ENCODE measurements around the gene HSPA4. TPM values are rescaled to one million over a fixed set of nuclear protein-coding genes. Genes with fewer than 3 reads are reported as not detected.
A peak's percentile ranks its signal among the peaks of the same experiment; 100 is the strongest.

The HSPA4 gene
- total RNA-seq, 4 donors from 2014 or later, result 38.0 to 50.2 (median 47.3) TPM

DNA sequence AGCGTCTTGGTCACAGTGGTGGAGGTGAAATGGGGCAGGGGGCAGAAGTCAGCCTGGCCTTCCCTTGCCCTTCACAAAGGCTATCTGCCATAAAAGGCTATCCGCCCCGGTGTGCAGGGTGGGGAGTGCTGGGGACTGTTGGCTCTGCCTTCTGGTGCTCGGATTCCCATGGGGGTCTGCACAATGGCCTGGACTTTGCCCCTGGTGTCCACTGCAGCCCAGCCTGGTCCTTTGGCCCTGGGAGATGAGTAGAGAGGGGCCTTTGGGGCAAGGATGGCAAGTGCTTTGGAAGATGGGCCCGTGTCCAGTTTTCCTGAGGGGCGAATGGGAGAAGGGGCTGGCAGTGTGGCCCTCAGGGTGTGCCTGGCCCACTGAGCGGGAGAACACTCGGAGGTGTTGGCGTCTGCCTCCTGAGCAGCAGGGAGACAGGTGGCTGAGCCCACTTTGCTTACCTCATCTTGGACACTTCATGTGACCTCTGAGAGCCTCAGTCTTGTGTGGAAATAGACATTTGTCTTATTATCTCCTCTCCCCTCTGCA is 69.9 kb downstream of the HSPA4 start:
- no peak overlapping the region for H3K4me3 ChIP-seq
- H3K27ac ChIP-seq, result no peak overlapping the region
- no peak for TF ChIP-seq CTCF (IDR thresholded peaks at IDR 0.05)
- TF ChIP-seq POLR2AphosphoS5 (IDR thresholded peaks at IDR 0.05), result no peak
- no peak for TF ChIP-seq POLR2A (IDR thresholded peaks at IDR 0.05)
- TF ChIP-seq EP300 (IDR thresholded peaks at IDR 0.05), result no peak
- H3K27me3 ChIP-seq, result no peaks in the 10 kb centered on the region
- no peaks in the 10 kb centered on the region for H3K36me3 ChIP-seq
- H3K4me1 ChIP-seq, result peaks cover 11% of the 10 kb centered on the region
- WGBS, result 94% methylated on average over 8 of the region's 9 CpGs
- no peaks in the 10 kb centered on the region for H3K9me3 ChIP-seq
- DNase-seq (ENCODE audit: low spot score in 2 of 2), result no peak

- H3K4me3 ChIP-seq, result no peak overlapping the region
- H3K27ac ChIP-seq, result no peak overlapping the region
- H3K4me1 ChIP-seq, result peaks cover 11% of the 10 kb centered on the region
- no peaks in the 10 kb centered on the region for H3K9me3 ChIP-seq
- no peaks in the 10 kb centered on the region for H3K27me3 ChIP-seq
- DNase-seq (ENCODE audit: low spot score in 2 of 2), result no peak
- TF ChIP-seq EP300 (IDR thresholded peaks at IDR 0.05) (no peak), POLR2AphosphoS5 (IDR thresholded peaks at IDR 0.05) (no peak), CTCF (IDR thresholded peaks at IDR 0.05) (no peak), POLR2A (IDR thresholded peaks at IDR 0.05) (no peak)
- no peaks in the 10 kb centered on the region for H3K36me3 ChIP-seq
- WGBS, result 75% methylated on average over 4 of the region's 4 CpGs
Measured at GRCh38 chr5:133122711-133123110, 70.9 kb downstream of the HSPA4 start.

GRCh38 chr5:133123297-133123696 is 71.5 kb downstream of the HSPA4 start:
- 100% methylated on average over 2 of the region's 2 CpGs for WGBS
- DNase-seq (ENCODE audit: low spot score in 2 of 2), result no peak
- no peak overlapping the region for H3K4me3 ChIP-seq
- peaks cover 11% of the 10 kb centered on the region for H3K4me1 ChIP-seq
- no peaks in the 10 kb centered on the region for H3K36me3 ChIP-seq
- H3K27me3 ChIP-seq, result no peaks in the 10 kb centered on the region
- no peak for TF ChIP-seq POLR2AphosphoS5 (IDR thresholded peaks at IDR 0.05)
- TF ChIP-seq POLR2A (IDR thresholded peaks at IDR 0.05), result no peak
- TF ChIP-seq CTCF (IDR thresholded peaks at IDR 0.05), result no peak
- H3K9me3 ChIP-seq, result no peaks in the 10 kb centered on the region
- no peak overlapping the region for H3K27ac ChIP-seq

DNA sequence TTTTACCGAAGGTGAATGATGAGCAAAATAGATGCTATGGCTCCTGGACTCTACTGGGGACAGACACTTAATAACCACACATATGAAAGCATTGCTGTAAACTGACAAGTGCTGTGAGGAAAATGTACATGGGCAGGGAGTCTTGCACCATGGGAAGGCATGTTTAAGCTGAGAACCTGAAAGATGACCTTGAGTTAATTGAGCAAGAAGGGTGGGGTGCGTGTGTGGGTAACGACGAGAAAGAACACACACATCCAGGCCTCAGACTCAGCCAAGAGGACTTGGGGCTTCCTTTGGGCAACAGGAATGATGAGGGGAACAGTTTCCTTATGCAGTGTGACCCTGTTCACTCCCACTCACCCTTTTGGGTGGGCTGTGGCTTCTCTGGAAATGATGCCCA is 73.1 kb downstream of the HSPA4 start:
- Histone ChIP-seq H3K4me3 (no peak overlapping the region), H3K36me3 (no peaks in the 10 kb centered on the region), H3K27me3 (no peaks in the 10 kb centered on the region), H3K4me1 (peaks cover 9% of the 10 kb centered on the region), H3K27ac (peak overlapping the region; percentile 47), H3K9me3 (no peaks in the 10 kb centered on the region)
- TF ChIP-seq POLR2AphosphoS5 (IDR thresholded peaks at IDR 0.05) (no peak), CTCF (IDR thresholded peaks at IDR 0.05) (no peak)
- DNase-seq (ENCODE audit: low spot score in 2 of 2), result no peak
- WGBS, result 75% methylated on average over 4 of the region's 4 CpGs

DNA sequence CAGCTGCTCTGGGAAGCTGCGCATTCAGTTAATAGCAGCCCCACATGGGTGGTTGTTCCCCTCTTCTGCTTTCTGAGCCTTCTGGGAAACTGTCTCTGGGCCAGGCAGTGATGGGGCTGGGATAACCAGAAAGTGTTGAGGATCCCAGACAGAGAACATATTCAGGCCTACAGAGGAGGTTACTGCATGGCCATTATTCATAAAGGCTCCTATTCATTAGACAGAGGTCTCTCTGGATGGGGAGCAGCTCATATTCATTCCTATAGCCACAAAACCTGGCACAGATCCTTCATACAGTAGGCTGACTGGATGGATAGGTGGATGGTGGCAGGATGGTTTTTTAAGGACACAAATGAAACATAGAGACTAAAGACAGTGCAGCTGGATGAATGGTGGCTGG is 76.3 kb downstream of the HSPA4 start:
- TF ChIP-seq POLR2AphosphoS5 (IDR thresholded peaks at IDR 0.05) (no peak), CTCF (IDR thresholded peaks at IDR 0.05) (no peak), POLR2A (IDR thresholded peaks at IDR 0.05) (no peak), EP300 (IDR thresholded peaks at IDR 0.05) (no peak)

More for the DNA sequence above, 76.3 kb downstream of the HSPA4 start:
- no peak overlapping the region for H3K27ac ChIP-seq
- H3K27me3 ChIP-seq, result no peaks in the 10 kb centered on the region
- H3K9me3 ChIP-seq, result no peaks in the 10 kb centered on the region
- H3K36me3 ChIP-seq, result no peaks in the 10 kb centered on the region
- H3K4me1 ChIP-seq, result peaks cover 15% of the 10 kb centered on the region
- no peak overlapping the region for H3K4me3 ChIP-seq
- 91% methylated on average over 1 of the region's 1 CpG for WGBS
- no peak for DNase-seq (ENCODE audit: low spot score in 2 of 2)

Data from suprapubic skin (tissue), 4 donors.